Measurements from ENCODE around the gene MYRF. TPM values are rescaled to one million over a fixed set of nuclear protein-coding genes. Genes with fewer than 3 reads are reported as not detected.

MYRF gene
- polyA plus RNA-seq, 1 donor (not counting 4 experiments of a cell fraction or from before 2014, with no cell fraction given), result 0.14 TPM

DNA sequence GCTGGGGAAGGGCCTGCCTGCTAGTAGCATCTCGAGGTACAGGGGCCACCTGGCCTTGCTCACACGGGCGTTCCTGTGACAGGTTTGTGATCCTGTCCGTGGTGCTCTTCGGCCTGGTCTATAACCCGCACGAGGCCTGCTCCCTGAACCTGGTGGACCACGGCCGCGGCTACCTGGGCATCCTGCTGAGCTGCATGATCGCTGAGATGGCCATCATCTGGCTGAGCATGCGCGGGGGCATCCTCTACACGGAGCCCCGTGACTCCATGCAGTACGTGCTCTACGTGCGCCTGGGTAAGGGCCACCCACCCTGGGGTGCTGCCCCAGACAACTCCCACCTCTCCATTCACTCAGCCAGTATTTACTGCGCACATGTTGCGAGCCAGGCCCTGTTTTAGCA, 31.8 kb upstream of the MYRF start:
- dilution Hi-C loops (cut with MboI; ENCODE audit: extremely low pct_ligation_motif_present, low sequenced_read_pairs), result no loop called here
- FAIRE-seq (no peak), DNase-seq (ENCODE audit: low read depth, low spot score) (no peak)

DNA sequence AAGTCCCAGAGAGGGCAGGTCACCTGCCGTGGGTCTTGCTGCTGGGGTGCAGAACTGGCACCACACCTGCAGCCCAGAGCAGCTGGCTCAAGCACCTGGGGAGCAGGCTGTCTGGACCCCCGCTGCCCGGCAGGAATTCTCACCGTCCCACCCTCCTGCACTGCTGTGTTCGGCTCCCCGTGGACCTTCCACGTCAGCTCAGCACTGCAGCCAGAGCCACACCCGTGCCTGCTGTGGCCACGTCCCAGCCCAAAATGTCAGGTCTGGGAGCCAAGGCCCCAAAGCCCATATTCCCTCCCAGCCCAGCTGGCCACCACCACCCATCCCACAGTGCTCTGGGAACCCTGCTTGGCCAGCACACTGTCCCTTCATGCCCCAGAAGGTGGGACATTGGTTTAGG, 28.0 kb upstream of the MYRF start:
- Histone ChIP-seq H3K27ac (ENCODE audit: control insufficient read depth, insufficient read depth, low read length) (no peak overlapping the region), H3K9me1 (ENCODE audit: control insufficient read depth, extremely low read depth, insufficient read depth, low read length) (no peaks in the 10 kb centered on the region), H3K4me2 (ENCODE audit: control insufficient read depth, extremely low read depth, insufficient read depth, low read depth, low read length) (no peak overlapping the region), H3K27me3 (ENCODE audit: control insufficient read depth, extremely low read depth, insufficient read depth, low read length) (peaks cover 61% of the 10 kb centered on the region), H4K20me1 (ENCODE audit: control insufficient read depth, extremely low read depth, insufficient read depth, low read length) (peaks cover 13% of the 10 kb centered on the region), H3K4me1 (ENCODE audit: control insufficient read depth, extremely low read depth, insufficient read depth, low read length) (peaks cover 6% of the 10 kb centered on the region), H3K79me2 (ENCODE audit: control insufficient read depth, insufficient read depth, low read length) (no peaks in the 10 kb centered on the region), H2AFZ (ENCODE audit: control insufficient read depth, low read length) (no peak overlapping the region), H3K36me3 (ENCODE audit: control insufficient read depth in 2 of 2, extremely low read depth in 1 of 2, insufficient read depth in 2 of 2, low read length in 2 of 2) (no peaks in the 10 kb centered on the region), H3K9ac (ENCODE audit: control insufficient read depth, extremely low read depth, insufficient read depth, low read length) (no peak overlapping the region), H3K9me3 (ENCODE audit: control insufficient read depth, low read depth, low read length) (no peaks in the 10 kb centered on the region), H3K4me3 (ENCODE audit: control insufficient read depth in 2 of 3, extremely low read depth in 1 of 3, insufficient read depth in 2 of 3, low read depth in 1 of 3, low read length in 3 of 3) (no peak overlapping the region)
- FAIRE-seq, result no peak
- DNase-seq (ENCODE audit: low read depth, low spot score), result no peak
- dilution Hi-C loops (cut with MboI; ENCODE audit: extremely low pct_ligation_motif_present, low sequenced_read_pairs), result no loop called here
- TF ChIP-seq, protein P1, sequence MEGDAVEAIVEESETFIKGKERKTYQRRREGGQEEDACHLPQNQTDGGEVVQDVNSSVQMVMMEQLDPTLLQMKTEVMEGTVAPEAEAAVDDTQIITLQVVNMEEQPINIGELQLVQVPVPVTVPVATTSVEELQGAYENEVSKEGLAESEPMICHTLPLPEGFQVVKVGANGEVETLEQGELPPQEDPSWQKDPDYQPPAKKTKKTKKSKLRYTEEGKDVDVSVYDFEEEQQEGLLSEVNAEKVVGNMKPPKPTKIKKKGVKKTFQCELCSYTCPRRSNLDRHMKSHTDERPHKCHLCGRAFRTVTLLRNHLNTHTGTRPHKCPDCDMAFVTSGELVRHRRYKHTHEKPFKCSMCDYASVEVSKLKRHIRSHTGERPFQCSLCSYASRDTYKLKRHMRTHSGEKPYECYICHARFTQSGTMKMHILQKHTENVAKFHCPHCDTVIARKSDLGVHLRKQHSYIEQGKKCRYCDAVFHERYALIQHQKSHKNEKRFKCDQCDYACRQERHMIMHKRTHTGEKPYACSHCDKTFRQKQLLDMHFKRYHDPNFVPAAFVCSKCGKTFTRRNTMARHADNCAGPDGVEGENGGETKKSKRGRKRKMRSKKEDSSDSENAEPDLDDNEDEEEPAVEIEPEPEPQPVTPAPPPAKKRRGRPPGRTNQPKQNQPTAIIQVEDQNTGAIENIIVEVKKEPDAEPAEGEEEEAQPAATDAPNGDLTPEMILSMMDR (optimal IDR thresholded peaks at IDR 0.05 in 1 of 3, IDR thresholded peaks at IDR 0.05 in 1 of 3, conservative IDR thresholded peaks at IDR 0.05 in 1 of 3; ENCODE audit: extremely low read depth in 1 of 3, insufficient read depth in 2 of 3, low read length in 3 of 3), result no peak
- no peak for TF ChIP-seq EZH2 (IDR thresholded peaks at IDR 0.05; ENCODE audit: low read length)

More for the DNA sequence above, 31.8 kb upstream of the MYRF start:
- Histone ChIP-seq H3K79me2 (ENCODE audit: control insufficient read depth, insufficient read depth, low read length) (no peaks in the 10 kb centered on the region), H3K9me3 (ENCODE audit: control insufficient read depth, low read depth, low read length) (no peaks in the 10 kb centered on the region), H4K20me1 (ENCODE audit: control insufficient read depth, extremely low read depth, insufficient read depth, low read length) (peaks cover 2% of the 10 kb centered on the region), H3K4me2 (ENCODE audit: control insufficient read depth, extremely low read depth, insufficient read depth, low read depth, low read length) (no peak overlapping the region), H2AFZ (ENCODE audit: control insufficient read depth, low read length) (no peak overlapping the region), H3K36me3 (ENCODE audit: control insufficient read depth in 2 of 2, extremely low read depth in 1 of 2, insufficient read depth in 2 of 2, low read length in 2 of 2) (no peaks in the 10 kb centered on the region), H3K27me3 (ENCODE audit: control insufficient read depth, extremely low read depth, insufficient read depth, low read length) (peaks cover 60% of the 10 kb centered on the region), H3K4me1 (ENCODE audit: control insufficient read depth, extremely low read depth, insufficient read depth, low read length) (no peaks in the 10 kb centered on the region), H3K27ac (ENCODE audit: control insufficient read depth, insufficient read depth, low read length) (no peak overlapping the region), H3K4me3 (ENCODE audit: control insufficient read depth in 2 of 3, extremely low read depth in 1 of 3, insufficient read depth in 2 of 3, low read depth in 1 of 3, low read length in 3 of 3) (no peak overlapping the region), H3K9me1 (ENCODE audit: control insufficient read depth, extremely low read depth, insufficient read depth, low read length) (no peaks in the 10 kb centered on the region), H3K9ac (ENCODE audit: control insufficient read depth, extremely low read depth, insufficient read depth, low read length) (no peak overlapping the region)
- TF ChIP-seq, protein P1 (optimal IDR thresholded peaks at IDR 0.05 in 1 of 3, IDR thresholded peaks at IDR 0.05 in 1 of 3, conservative IDR thresholded peaks at IDR 0.05 in 1 of 3; ENCODE audit: extremely low read depth in 1 of 3, insufficient read depth in 2 of 3, low read length in 3 of 3), result no peak

Data from keratinocyte (primary cell).